Sigmoid colon (tissue), 4 donors: ENCODE data around the gene DGCR2.

ENCODE experiments used
- EP300 ChIP-seq, 4 donors: sonication (generic); formaldehyde crosslinking; IDR thresholded peaks; one replicate each; pipeline ENCODE4 v1.6.1; 2017; ENCODE audit warnings: antibody characterized with exemption in 4 of 4
- POLR2A ChIP-seq, 2 donors: fragments of 450-650 bp; IDR thresholded peaks; one replicate each; pipeline ENCODE4 v1.6.1; 2016; ENCODE audit warnings: antibody characterized with exemption in 2 of 2, mild to moderate bottlenecking in 2 of 2, moderate library complexity in 2 of 2

- TF ChIP-seq POLR2A (IDR thresholded peaks at IDR 0.05) (no peak), EP300 (IDR thresholded peaks at IDR 0.05) (no peak)
Measured at GRCh38 chr22:19063581-19064353, 58.4 kb downstream of the DGCR2 start.
